Measurements from ENCODE around the gene GDF3.
"Not testable (repeated sequence)": the region's sequence is repeated elsewhere in the genome, so short reads cannot be mapped to it uniquely, and the experiment has no call there.

GDF3 gene

GRCh38 chr12:7667125-7667524, 28.4 kb downstream of the GDF3 start:
- DNase-seq (ENCODE audit: low spot score), result peak; percentile 9

DNA sequence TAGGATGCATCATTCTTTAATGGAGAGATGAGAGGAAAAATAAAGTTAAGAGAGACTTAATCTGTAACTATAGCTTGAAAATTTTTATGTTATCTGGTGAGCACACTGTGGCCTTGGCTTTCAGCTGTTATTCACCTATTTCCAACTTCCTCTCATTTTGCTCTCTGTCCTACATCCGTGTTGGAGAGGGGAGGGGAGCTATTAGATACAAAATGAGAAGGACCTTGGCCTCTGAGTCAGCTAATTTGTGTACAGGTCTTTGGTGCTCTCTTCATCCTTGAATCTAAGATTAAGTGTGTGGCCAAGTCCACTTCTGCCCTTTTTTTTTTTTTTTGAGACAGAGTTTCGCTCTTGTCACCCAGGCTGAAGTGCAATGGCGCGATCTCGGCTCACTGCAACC, 29.0 kb downstream of the GDF3 start:
- no peak for DNase-seq (ENCODE audit: low spot score)

GRCh38 chr12:7661741-7662140, 33.8 kb downstream of the GDF3 start:
- DNase-seq (ENCODE audit: low spot score), result no peak

DNA sequence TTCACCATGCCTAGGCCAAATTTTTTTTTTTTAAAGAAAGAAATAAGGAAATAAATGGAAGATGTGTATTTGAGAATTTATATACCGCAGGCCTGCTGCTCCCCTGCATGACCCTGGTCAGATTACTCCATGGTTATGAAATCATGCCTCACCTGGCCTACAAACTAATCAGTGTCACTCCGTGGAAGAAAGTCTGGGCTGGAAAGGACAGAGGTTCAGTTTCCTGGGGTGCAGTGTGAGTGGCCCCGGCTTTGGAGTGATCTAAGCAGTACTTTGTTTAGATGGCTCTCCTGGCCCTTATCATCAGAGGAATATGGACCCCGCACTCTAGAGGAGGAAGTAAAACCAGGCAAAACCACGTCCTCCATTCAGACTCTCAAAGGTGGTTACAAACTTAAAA, 39.5 kb downstream of the GDF3 start:
- DNase-seq (ENCODE audit: low spot score), result no peak

- no peak for DNase-seq (ENCODE audit: low spot score)
These were observed 45.5 kb downstream of the GDF3 start for GRCh38 chr12:7650091-7650490.

GRCh38 chr12:7647071-7647470, 48.5 kb downstream of the GDF3 start:
- no peak for DNase-seq (ENCODE audit: low spot score)

DNA sequence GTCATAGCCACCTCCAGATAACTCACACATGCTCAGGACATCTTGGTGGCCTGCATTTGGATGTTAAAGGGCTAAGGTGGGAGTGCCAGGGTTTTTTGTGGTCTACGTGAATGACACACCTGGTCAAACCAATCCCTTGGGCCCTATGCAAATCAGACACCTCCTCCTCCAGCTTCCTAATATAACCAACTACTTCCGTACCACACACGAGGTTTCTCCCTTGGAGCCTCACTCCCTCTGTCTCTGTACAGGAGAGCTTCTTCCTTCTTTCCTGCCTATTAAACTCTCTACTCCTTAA, 49.4 kb downstream of the GDF3 start:
- DNase-seq (ENCODE audit: low spot score), result no peak

GRCh38 chr12:7645395-7646177, 50.0 kb downstream of the GDF3 start:
- peak; percentile 23 for DNase-seq (ENCODE audit: low spot score)

- no peak for DNase-seq (ENCODE audit: low spot score)
These were observed 52.7 kb downstream of the GDF3 start for GRCh38 chr12:7642876-7643309.

GRCh38 chr12:7642287-7642686, 53.3 kb downstream of the GDF3 start:
- no peak for DNase-seq (ENCODE audit: low spot score)

DNA sequence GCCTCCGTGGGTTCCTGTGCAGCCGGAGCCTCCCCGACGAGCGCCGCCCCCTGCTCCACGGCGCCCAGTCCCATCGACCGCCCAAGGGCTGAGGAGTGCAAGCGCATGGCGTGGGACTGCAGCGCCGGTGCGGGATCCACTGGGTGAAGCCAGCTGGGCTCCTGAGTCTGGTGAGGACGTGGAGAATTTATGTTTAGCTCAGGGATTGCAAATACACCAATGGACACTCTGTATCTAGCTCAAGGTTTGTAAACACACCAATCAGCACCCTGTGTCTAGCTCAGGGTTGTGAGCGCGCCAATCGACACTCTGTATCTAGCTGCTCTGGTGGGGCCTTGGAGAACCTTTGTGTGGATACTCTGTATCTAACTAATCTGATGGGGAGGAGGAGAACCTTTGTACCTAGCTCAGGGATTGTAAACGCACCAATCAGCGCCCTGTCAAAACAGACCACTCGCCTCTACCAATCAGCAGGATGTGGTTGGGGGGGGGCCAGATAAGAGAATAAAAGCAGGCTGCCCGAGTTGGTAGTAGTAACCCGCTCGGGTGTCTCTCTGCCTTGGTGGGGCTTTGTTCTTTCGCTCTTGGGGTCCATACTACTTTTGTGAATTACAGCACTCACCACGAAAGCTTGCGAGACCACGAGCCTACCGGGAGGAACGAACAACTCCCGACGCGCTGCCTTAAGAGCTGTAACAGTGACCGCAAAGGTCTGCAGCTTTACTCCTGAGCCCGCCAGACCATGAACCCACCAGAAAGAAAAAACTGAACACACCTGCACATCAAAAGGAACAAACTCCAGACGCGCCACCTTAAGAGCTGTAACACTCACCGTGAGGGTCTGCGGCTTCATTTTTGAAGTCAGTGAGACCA, 55.2 kb downstream of the GDF3 start:
- DNase-seq (ENCODE audit: low spot score), result not testable (repeated sequence)
